ENCODE measurements around the gene CACNG6. TPM values are rescaled to one million over a fixed set of nuclear protein-coding genes. Genes with fewer than 3 reads are reported as not detected.

CACNG6 gene
- total RNA-seq (2014; rRNA removed; shearing (Covaris generic)), result 4.9 and 5.9 TPM in 2 replicates
- total RNA-seq (2022), result 1.2 and 1.8 TPM in 2 replicates
- Bru-seq, nascent RNA, result percentile 26 among the genes with signal in this experiment
- percentile 19 among the genes with signal in this experiment for BruChase-seq, experiment 1, labeled RNA remaining after a 6-hour chase
- percentile 22 among the genes with signal in this experiment for BruChase-seq, experiment 2, labeled RNA remaining after a 2-hour chase
- long read RNA-seq, result 0 reads

GRCh38 chr19:53991224-53992113 lies at the start of gene CACNG6:
Gene CACNG6, plus strand, starts transcription at chr19:53991637. Its CDS starts 1,241 bp downstream, at chr19:53992878.
- CTCF ChIA-PET (ENCODE audit: unreplicated experiment), result no interaction called here
- H3K79me2 ChIP-seq (ENCODE audit: insufficient read depth, low read depth, low read length), result no peaks in the 10 kb centered on the region
- H2AFZ ChIP-seq (ENCODE audit: low read length), result peak within 1 kb of the TSS; percentile 19; the same call in 1 of the 2 replicates

GRCh38 chr19:53942001-53942786 lies 49.2 kb upstream of the CACNG6 start:
- Histone ChIP-seq H3K36me3 (ENCODE audit: insufficient read depth, low read length) (no peaks in the 10 kb centered on the region), H3K79me2 (ENCODE audit: insufficient read depth, low read depth, low read length) (no peaks in the 10 kb centered on the region), H3K27ac (ENCODE audit: low read depth, low read length, poor library complexity, severe bottlenecking) (no peak overlapping the region), H3K4me1 (ENCODE audit: insufficient read depth, low read length, poor library complexity, severe bottlenecking) (no peaks in the 10 kb centered on the region), H3K4me3 (ENCODE audit: low read depth, low read length, poor library complexity, severe bottlenecking) (no peak overlapping the region), H3K9me2 (ENCODE audit: insufficient read depth, low read length) (no peaks in the 10 kb centered on the region), H3K4me2 (ENCODE audit: low read length) (no peak overlapping the region), H2AFZ (ENCODE audit: low read length) (no peak overlapping the region), H3K9me3 (ENCODE audit: low read length) (no peaks in the 10 kb centered on the region), H4K20me1 (ENCODE audit: insufficient read depth, low read length) (no peaks in the 10 kb centered on the region)
- no TSS peak for BruUV-seq (replicated peaks)
- CTCF ChIA-PET (ENCODE audit: unreplicated experiment), result no interaction called here
- POLR2A ChIA-PET, result no interaction called here
- TF ChIP-seq EZH2phosphoT487 (IDR thresholded peaks at IDR 0.05; ENCODE audit: borderline replicate concordance, low read depth, low read length), result no peak
- TF ChIP-seq CTCF (conservative IDR thresholded peaks at IDR 0.05; ENCODE audit: low read length), result no peak
- intact Hi-C loops (cut with micrococcal nuclease; ENCODE audit: unreplicated experiment), result no loop called here
- no peak for DNase-seq (ENCODE audit: low spot score)

More at GRCh38 chr19:53991224-53992113, at the start of gene CACNG6:
- Histone ChIP-seq H3K4me2 (ENCODE audit: low read length) (peak within 1 kb of the TSS; percentile 66), H3K27ac (ENCODE audit: low read depth, low read length, poor library complexity, severe bottlenecking) (peak within 1 kb of the TSS; percentile 37), H4K20me1 (ENCODE audit: insufficient read depth, low read length) (no peaks in the 10 kb centered on the region), H3K4me3 (ENCODE audit: low read depth, low read length, poor library complexity, severe bottlenecking) (peak within 1 kb of the TSS; percentile 63), H3K36me3 (ENCODE audit: insufficient read depth, low read length) (no peaks in the 10 kb centered on the region), H3K4me1 (ENCODE audit: insufficient read depth, low read length, poor library complexity, severe bottlenecking) (peaks cover 16% of the 10 kb centered on the region), H3K9me2 (ENCODE audit: insufficient read depth, low read length) (no peaks in the 10 kb centered on the region), H3K9me3 (ENCODE audit: low read length) (no peaks in the 10 kb centered on the region)
- peak; percentile 81 for DNase-seq (ENCODE audit: low spot score)
- TF ChIP-seq EZH2phosphoT487 (IDR thresholded peaks at IDR 0.05; ENCODE audit: borderline replicate concordance, low read depth, low read length) (no peak), CTCF (conservative IDR thresholded peaks at IDR 0.05; ENCODE audit: low read length) (no peak)
- intact Hi-C loops (cut with micrococcal nuclease; ENCODE audit: unreplicated experiment), result no loop called here
- no TSS peak for BruUV-seq (replicated peaks)
- POLR2A ChIA-PET, result interaction anchor here (0.6 kb wide), 1 partner anchor 103 kb away, joined by 3 read pairs; no protein-coding TSS in a partner anchor
